ENCODE results near the gene AKNAD1.

GRCh38 chr1:108779455-108779854, 77.4 kb downstream of the AKNAD1 start:
- TF ChIP-seq POLR2A (IDR thresholded peaks at IDR 0.05; ENCODE audit: low read length): no peak
- no peak for TF ChIP-seq GATA1 (IDR thresholded peaks at IDR 0.05; ENCODE audit: low read depth, low read length)
